ENCODE measurements around the gene CLDN6. TPM values are rescaled to one million over a fixed set of nuclear protein-coding genes. Genes with fewer than 3 reads are reported as not detected.

CLDN6 gene
- total and polyA plus RNA-seq, 9 of the 15 experiments (the other 6 are each of a cell fraction or from before 2014, with no cell fraction given): 0.22 to 0.75 (median 0.38) TPM; not detected in 3

GRCh38 chr16:2968738-2969544 lies 49.0 kb downstream of the CLDN6 start, which contains the start of gene PAQR4 (continued):
- TF ChIP-seq ETS1 (conservative IDR thresholded peaks at IDR 0.05; ENCODE audit: control insufficient read depth, low read depth, low read length) (peak; percentile 82), CUX1 (CRISPR knock-in tag; IDR thresholded peaks at IDR 0.05) (no peak), FOXJ2 (tag; IDR thresholded peaks at IDR 0.05) (no peak), VEZF1 (CRISPR knock-in tag; IDR thresholded peaks at IDR 0.05) (peak; percentile 71), ZNF318 (IDR thresholded peaks at IDR 0.05; ENCODE audit: borderline replicate concordance in 1 of 2, low read depth in 1 of 2) (no peak), RBM39 (optimal IDR thresholded peaks at IDR 0.05; ENCODE audit: low read depth, low read length) (no peak), FOXM1 (IDR thresholded peaks at IDR 0.05; ENCODE audit: low read depth) (no peak), FOXM1 (CRISPR knock-in tag; IDR thresholded peaks at IDR 0.05; ENCODE audit: low read depth) (no peak; the same call in 1 of the 2 replicates)

Measured in K562 (cell line).